GM19043 (cell line): ENCODE measurements around the gene VRK3.

Experiments used
- ATAC-seq: cut with Tn5 transposase; IDR thresholded peaks from one replicate; pipeline ENCODE4 v1.9.1; 2021; ENCODE audit warnings: low read depth; ENCODE audit not compliant: unreplicated experiment

The VRK3 gene

GRCh38 chr19:50030937-50031336 is 5.8 kb upstream of the VRK3 start:
- ATAC-seq, result no peak

GRCh38 chr19:50030225-50030624 is 5.1 kb upstream of the VRK3 start:
- no peak for ATAC-seq

GRCh38 chr19:50026550-50026906 is 1.4 kb upstream of the VRK3 start:
- ATAC-seq, result no peak

- peak; percentile 61 for ATAC-seq
These were observed 800 bp upstream of the VRK3 start, which contains the start of gene ZNF473 for GRCh38 chr19:50025794-50026549. Gene ZNF473 (plus strand): TSS chr19:50026005. CDS start chr19:50031083, 5,078 bp downstream.

GRCh38 chr19:50024719-50025021 is 502 bp downstream of the VRK3 start:
- ATAC-seq, result no peak

- ATAC-seq, result no peak
These were observed 2.3 kb downstream of the VRK3 start for GRCh38 chr19:50022823-50023222.

GRCh38 chr19:50020481-50020880 is 4.7 kb downstream of the VRK3 start:
- ATAC-seq, result no peak

GRCh38 chr19:50016225-50016807 is 8.9 kb downstream of the VRK3 start:
- ATAC-seq, result no peak

- ATAC-seq, result no peak
These were observed 16.6 kb downstream of the VRK3 start for GRCh38 chr19:50008532-50008931.

GRCh38 chr19:50007947-50008346 is 17.2 kb downstream of the VRK3 start:
- ATAC-seq, result no peak

GRCh38 chr19:50007170-50007569 is 18.0 kb downstream of the VRK3 start:
- no peak for ATAC-seq

- ATAC-seq, result no peak
These were observed 19.7 kb downstream of the VRK3 start for GRCh38 chr19:50005428-50005827.

GRCh38 chr19:50003810-50004419 is 21.3 kb downstream of the VRK3 start:
- ATAC-seq, result no peak

- ATAC-seq, result no peak
These were observed 21.9 kb downstream of the VRK3 start for GRCh38 chr19:50003254-50003788.

- no peak for ATAC-seq
These were observed 22.7 kb downstream of the VRK3 start for GRCh38 chr19:50002386-50002960.

GRCh38 chr19:50001775-50002174 is 23.4 kb downstream of the VRK3 start:
- no peak for ATAC-seq

- no peak for ATAC-seq
These were observed 24.2 kb downstream of the VRK3 start for GRCh38 chr19:50000841-50001557.

GRCh38 chr19:50000038-50000840 is 24.9 kb downstream of the VRK3 start:
- ATAC-seq, result no peak

- no peak for ATAC-seq
These were observed 25.7 kb downstream of the VRK3 start for GRCh38 chr19:49999371-50000010.

GRCh38 chr19:49997709-49998108 is 27.5 kb downstream of the VRK3 start:
- ATAC-seq, result no peak
